Bronchial epithelial cell (primary cell): ENCODE results near the gene CEP170B. TPM values are rescaled to one million over a fixed set of nuclear protein-coding genes. Genes with fewer than 3 reads are reported as not detected.
A peak's percentile ranks its signal among the peaks of the same experiment; 100 is the strongest.

Experiments used
- DNase-seq: peaks from one replicate; pipeline ENCODE4 v3.0.0-alpha.2; 2010; ENCODE audit warnings: low read depth
- FAIRE-seq: peaks from 2 replicates; lab custom pipeline; 2011; peaks lifted over from hg19 to GRCh38; lab: Jason Lieb, UNC
- H3K27me3 ChIP-seq: 2 replicates; pipeline ENCODE4 v1.5.1; 2011; ENCODE audit warnings: low read length; ENCODE audit not compliant: control insufficient read depth, insufficient read depth
- H3K36me3 ChIP-seq: 2 replicates; pipeline ENCODE4 v1.5.1; 2011; ENCODE audit warnings: low read length; ENCODE audit not compliant: control insufficient read depth, insufficient read depth
- H3K4me3 ChIP-seq: 2 replicates; pipeline ENCODE4 v1.5.1; 2011; ENCODE audit warnings: mild to moderate bottlenecking, low read depth, low read length, control low read depth
- total RNA-seq: library from RNA; depleted of rRNA; stranded (reverse); fragments of >200 nt; gene quantifications from 2 replicates; pipeline ENCODE4 v1.2.1, GENCODE V29; 2014
- TF ChIP-seq, protein P1 (sequence below): IDR thresholded peaks from 2 replicates; pipeline ENCODE4 v1.5.1; 2011; ENCODE audit warnings: mild to moderate bottlenecking, moderate library complexity, low read length, control low read depth, inconsistent platforms; ENCODE audit not compliant: insufficient read depth, severe bottlenecking

CEP170B gene
- total RNA-seq, 1 donor from 2014 or later = 29.0 TPM

DNA sequence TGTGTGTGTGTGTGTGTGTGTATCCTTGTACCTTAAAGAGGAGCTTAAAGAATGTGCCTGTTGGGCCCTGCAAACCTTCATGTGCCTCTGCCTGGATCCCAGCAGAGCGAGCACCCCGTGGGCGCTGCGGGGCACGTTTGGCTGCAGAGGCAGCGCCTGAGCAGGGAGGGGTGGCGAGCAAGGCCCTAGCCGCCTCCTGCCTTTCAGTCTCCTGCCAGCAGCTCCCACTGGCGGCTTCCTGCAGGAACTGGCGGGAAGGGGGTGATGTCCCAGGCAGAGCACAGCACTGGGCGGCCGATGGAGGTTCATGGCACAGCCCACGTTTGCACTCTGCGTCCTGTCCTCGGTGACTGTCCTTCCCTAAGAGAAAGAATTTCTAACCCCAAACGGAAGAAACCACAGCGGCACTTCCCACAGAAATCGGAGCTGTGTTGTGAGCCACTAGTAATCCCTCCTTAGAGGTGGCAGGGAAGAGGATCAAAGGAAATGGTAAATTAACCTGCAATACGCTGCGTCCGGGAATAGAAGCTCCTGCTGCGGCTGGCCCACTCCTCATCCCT, 44.3 kb upstream of the CEP170B start:
- DNase-seq (peak; percentile 50), FAIRE-seq (no peak)
- TF ChIP-seq, protein P1, sequence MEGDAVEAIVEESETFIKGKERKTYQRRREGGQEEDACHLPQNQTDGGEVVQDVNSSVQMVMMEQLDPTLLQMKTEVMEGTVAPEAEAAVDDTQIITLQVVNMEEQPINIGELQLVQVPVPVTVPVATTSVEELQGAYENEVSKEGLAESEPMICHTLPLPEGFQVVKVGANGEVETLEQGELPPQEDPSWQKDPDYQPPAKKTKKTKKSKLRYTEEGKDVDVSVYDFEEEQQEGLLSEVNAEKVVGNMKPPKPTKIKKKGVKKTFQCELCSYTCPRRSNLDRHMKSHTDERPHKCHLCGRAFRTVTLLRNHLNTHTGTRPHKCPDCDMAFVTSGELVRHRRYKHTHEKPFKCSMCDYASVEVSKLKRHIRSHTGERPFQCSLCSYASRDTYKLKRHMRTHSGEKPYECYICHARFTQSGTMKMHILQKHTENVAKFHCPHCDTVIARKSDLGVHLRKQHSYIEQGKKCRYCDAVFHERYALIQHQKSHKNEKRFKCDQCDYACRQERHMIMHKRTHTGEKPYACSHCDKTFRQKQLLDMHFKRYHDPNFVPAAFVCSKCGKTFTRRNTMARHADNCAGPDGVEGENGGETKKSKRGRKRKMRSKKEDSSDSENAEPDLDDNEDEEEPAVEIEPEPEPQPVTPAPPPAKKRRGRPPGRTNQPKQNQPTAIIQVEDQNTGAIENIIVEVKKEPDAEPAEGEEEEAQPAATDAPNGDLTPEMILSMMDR = peak; percentile 82
- Histone ChIP-seq H3K27me3 (no peaks in the 10 kb centered on the region), H3K4me3 (no peak overlapping the region), H3K36me3 (no peaks in the 10 kb centered on the region)

DNA sequence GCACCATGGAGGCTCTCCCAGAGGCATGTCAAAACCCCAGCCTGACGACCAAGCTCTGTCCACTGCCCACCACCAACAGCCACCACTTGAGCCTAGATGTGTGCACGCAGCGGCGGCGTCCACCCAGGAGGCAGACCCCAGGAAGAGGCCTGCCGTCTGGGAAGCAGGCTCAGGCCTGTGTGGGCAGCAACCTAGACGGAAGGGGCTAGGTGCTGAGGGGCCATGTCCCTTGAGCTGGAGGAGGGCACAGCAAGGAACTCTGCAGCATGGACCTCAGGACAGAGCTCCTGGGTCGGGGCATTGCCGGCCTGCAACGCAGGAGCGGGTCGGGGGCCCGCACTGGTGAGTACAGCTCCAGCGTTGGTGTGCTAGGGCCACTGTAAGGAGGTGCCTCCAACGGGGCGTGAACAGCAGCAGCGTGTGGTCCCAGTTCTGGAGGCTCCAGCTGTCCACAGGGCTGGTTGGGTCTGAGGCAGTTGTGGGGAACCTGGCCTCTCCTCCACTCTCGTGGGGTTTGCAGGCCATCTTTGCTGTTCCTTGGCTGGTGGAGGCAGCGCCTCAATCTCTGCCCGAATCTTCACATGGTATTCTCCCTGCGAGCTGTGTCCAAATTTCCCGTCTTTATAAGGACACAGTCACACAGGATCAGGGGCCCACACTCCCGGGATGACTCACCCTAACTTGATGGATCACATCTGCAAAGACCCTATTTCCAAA, 43.7 kb upstream of the CEP170B start:
- FAIRE-seq = no peak
- TF ChIP-seq, protein P1 = no peak

DNA sequence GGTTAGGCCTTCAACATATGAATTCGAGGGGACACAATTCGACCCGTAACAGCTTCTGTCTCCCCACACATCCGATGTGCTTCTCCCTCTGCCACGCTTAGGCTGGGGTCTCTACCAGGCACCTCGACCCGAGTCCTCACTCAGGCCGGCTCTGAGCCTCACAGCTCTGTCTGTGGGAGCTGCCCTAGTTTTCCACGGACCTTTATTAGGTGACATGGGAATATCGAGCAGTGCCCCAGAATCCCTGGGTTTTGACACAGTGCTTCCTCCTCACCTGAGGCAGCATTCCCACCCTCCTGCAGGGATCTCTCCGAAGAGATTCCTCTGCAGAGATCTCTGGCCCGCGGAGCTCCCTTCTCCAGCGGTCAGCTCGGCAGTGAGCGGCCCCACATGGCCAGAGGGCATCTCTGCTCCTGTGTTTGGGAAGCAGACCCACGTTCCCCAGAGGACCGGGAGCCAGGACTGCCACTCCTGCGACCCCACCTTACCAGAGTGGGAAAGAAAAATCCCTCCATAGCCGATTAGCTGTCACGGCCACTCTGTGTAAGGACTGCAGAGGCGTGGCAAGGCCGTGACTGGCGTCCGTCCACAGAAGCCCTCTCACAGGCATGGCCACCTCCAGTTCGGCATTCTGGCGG, 43.0 kb upstream of the CEP170B start:
- no peaks in the 10 kb centered on the region for H3K27me3 ChIP-seq
- no peaks in the 10 kb centered on the region for H3K36me3 ChIP-seq
- FAIRE-seq (no peak), DNase-seq (no peak)
- TF ChIP-seq, protein P1 = no peak
- H3K4me3 ChIP-seq = no peak overlapping the region

More for the DNA sequence above, 43.7 kb upstream of the CEP170B start:
- no peak for DNase-seq
- no peaks in the 10 kb centered on the region for H3K36me3 ChIP-seq
- no peaks in the 10 kb centered on the region for H3K27me3 ChIP-seq
- no peak overlapping the region for H3K4me3 ChIP-seq

DNA sequence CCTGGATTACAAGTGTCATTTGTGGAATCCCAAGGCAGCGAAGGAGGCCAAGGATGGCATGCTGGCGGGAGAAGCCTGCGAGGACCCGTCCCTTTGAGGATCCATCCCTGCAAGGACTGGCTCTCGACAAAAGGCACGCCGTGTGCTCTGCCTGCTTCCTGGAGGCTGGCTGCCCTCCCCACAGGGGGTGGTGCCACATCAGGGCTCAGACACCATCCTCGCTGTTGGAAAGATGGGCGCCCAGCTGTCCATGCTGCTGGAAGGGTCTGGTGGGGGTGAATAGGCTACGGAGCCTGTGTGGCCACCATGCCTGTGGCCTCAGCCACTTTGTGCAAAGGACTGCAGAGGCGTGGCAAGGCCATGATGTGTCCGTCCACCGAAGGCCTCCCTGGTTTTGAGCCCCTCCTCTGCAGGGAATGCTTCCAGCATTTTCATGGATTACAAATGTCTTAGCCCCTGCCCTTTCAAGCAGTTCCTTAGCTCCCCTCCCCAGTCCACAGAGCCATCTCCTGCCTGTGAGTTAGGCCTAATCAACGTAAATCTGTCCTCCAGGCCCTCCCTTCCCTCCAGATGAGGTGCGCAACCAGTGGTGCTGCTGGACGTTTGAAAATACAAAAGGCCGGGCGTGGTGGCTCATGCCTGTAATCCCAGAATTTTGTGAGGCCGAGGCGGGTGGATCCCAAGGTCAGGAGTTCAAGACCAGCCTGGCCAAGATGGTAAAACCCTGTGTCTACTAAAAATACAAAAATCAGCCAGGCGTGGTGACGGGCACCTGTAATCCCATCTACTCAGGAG, 42.0 kb upstream of the CEP170B start:
- no peak for FAIRE-seq

DNA sequence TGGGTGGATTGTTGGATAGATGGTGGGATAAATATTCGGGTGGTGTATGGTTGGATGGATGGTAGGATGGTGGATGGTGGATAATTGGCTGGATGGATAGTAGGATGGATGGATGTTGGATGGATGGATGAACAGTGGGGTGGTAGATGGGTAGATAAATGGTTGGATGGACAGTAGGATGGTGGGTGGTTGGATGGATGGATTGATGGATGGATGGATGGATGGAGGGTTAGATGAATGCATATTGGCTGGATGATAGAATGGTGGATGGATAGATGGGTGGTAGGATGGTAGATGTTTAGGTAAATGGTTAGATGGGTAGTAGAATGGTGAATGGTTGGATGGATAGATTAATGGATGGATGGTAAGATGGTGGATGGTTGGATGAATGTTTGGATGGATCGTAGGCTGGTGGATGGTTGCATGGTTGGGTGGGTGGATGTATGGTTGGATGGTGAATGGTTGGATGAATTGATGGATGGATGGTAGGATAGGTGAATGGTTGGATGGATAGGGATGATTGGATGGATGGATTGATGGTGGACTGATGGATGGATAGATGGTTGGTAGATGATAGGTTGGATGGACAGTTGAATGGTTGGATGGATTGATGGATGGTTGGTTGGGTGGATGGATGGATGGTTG, 40.6 kb upstream of the CEP170B start:
- no peak for FAIRE-seq
- Histone ChIP-seq H3K27me3 (no peaks in the 10 kb centered on the region), H3K4me3 (no peak overlapping the region), H3K36me3 (no peaks in the 10 kb centered on the region)
- TF ChIP-seq, protein P1 = no peak
- DNase-seq = no peak

More for the DNA sequence above, 42.0 kb upstream of the CEP170B start:
- no peak for DNase-seq
- Histone ChIP-seq H3K36me3 (no peaks in the 10 kb centered on the region), H3K4me3 (no peak overlapping the region), H3K27me3 (no peaks in the 10 kb centered on the region)
- TF ChIP-seq, protein P1 = no peak
